ENCODE data around the gene ULBP3.
"Not testable (repeated sequence)": the region's sequence is repeated elsewhere in the genome, so short reads cannot be mapped to it uniquely, and the experiment has no call there.

ULBP3 gene

GRCh38 chr6:150078788-150079187 is 9.9 kb upstream of the ULBP3 start:
- no peak overlapping the region for H3K27ac ChIP-seq
- TF ChIP-seq, protein P1, sequence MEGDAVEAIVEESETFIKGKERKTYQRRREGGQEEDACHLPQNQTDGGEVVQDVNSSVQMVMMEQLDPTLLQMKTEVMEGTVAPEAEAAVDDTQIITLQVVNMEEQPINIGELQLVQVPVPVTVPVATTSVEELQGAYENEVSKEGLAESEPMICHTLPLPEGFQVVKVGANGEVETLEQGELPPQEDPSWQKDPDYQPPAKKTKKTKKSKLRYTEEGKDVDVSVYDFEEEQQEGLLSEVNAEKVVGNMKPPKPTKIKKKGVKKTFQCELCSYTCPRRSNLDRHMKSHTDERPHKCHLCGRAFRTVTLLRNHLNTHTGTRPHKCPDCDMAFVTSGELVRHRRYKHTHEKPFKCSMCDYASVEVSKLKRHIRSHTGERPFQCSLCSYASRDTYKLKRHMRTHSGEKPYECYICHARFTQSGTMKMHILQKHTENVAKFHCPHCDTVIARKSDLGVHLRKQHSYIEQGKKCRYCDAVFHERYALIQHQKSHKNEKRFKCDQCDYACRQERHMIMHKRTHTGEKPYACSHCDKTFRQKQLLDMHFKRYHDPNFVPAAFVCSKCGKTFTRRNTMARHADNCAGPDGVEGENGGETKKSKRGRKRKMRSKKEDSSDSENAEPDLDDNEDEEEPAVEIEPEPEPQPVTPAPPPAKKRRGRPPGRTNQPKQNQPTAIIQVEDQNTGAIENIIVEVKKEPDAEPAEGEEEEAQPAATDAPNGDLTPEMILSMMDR (conservative IDR thresholded peaks at IDR 0.05) = no peak

DNA sequence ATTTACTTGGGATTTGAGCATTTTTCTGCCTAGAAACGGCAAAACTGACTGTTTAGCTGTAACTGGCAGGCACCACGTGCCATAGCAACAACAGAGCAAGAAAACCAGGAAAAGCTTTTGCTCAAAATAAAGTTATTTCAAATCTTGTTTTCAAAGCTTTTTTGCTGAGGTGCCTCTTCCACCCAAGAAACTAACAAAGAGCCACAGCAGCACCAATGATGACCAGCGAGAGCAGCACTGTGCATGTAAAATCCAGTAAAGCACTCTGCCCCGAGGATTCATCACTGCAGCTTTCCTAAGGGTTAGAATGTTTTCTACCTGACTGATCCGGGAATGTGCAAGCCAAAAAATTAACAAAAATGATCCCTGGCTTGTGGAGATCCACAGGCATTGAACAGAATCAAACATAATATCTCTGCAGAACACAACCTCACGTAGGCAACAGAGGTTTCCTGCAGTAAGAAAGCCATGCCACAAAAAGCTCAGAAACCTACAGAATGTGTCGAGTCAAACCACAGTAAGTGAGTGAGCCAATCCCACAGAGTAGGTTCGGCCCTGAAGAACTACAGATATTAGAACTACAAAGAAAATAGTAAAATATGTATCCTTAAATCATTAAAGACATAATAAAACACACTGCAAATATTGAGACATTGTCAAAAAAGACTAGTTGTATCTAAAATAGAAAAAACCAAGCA is 7.4 kb upstream of the ULBP3 start:
- no peak overlapping the region for H3K27ac ChIP-seq

GRCh38 chr6:150075034-150075421 is 6.1 kb upstream of the ULBP3 start:
- H3K27ac ChIP-seq = no peak overlapping the region
- TF ChIP-seq, protein P1 (conservative IDR thresholded peaks at IDR 0.05) = no peak

More for the DNA sequence above, 7.4 kb upstream of the ULBP3 start:
- TF ChIP-seq, protein P1 (conservative IDR thresholded peaks at IDR 0.05) = peak; percentile 31; the same call in 1 of the 2 replicates

DNA sequence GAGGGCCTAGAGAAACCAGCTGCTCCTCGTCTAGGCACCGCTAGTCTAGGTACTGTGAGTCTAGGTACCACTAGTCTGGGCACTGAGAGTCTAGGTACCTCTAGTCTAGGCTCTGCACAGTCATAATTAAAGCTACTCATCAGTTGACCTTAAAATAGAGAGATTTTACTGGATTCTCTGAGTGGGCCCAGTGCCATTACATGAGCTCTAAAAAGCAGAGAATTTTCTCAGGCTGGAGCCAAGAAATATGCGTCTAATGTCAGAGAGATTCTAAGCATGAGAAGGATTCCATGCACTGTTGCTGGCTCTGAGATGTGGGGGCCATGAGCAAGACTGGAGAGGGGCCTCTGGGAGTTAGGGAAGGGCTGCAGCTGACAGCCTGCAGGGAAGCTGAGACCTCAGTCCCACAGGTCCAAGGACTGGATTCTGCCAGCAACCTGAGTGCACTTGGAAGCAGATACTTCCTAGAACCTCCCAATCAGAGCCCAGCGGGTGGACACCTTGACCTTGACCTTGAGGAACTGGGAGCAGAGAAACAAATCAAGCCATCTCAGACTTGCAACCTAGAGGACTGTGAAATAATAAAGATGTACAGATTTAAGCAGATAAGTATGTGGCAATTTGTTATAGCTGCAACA is 5.6 kb upstream of the ULBP3 start:
- H3K27ac ChIP-seq = not testable (repeated sequence)

GRCh38 chr6:150072201-150072600 is 3.3 kb upstream of the ULBP3 start:
- H3K27ac ChIP-seq = no peak overlapping the region
- TF ChIP-seq, protein P1 (conservative IDR thresholded peaks at IDR 0.05) = no peak

GRCh38 chr6:150070236-150070818 is 1.4 kb upstream of the ULBP3 start:
- TF ChIP-seq, protein P1 (conservative IDR thresholded peaks at IDR 0.05) = no peak
- H3K27ac ChIP-seq = no peak overlapping the region

GRCh38 chr6:150069706-150070105 is 785 bp upstream of the ULBP3 start:
- TF ChIP-seq, protein P1 (conservative IDR thresholded peaks at IDR 0.05) = no peak
- H3K27ac ChIP-seq = peak overlapping the region; percentile 64; the same call in 1 of the 2 replicates

GRCh38 chr6:150068151-150068550 is 770 bp downstream of the ULBP3 start:
- TF ChIP-seq, protein P1 (conservative IDR thresholded peaks at IDR 0.05) = no peak
- peak overlapping the region; percentile 64; the same call in 1 of the 2 replicates for H3K27ac ChIP-seq

All from VCaP (cell line).